ENCODE measurements around the gene C20orf204.
A peak's percentile ranks its signal among the peaks of the same experiment; 100 is the strongest.

Gene C20orf204

GRCh38 chr20:64027981-64028685 is 7.8 kb upstream of the C20orf204 start:
- DNase-seq: no peak

DNA sequence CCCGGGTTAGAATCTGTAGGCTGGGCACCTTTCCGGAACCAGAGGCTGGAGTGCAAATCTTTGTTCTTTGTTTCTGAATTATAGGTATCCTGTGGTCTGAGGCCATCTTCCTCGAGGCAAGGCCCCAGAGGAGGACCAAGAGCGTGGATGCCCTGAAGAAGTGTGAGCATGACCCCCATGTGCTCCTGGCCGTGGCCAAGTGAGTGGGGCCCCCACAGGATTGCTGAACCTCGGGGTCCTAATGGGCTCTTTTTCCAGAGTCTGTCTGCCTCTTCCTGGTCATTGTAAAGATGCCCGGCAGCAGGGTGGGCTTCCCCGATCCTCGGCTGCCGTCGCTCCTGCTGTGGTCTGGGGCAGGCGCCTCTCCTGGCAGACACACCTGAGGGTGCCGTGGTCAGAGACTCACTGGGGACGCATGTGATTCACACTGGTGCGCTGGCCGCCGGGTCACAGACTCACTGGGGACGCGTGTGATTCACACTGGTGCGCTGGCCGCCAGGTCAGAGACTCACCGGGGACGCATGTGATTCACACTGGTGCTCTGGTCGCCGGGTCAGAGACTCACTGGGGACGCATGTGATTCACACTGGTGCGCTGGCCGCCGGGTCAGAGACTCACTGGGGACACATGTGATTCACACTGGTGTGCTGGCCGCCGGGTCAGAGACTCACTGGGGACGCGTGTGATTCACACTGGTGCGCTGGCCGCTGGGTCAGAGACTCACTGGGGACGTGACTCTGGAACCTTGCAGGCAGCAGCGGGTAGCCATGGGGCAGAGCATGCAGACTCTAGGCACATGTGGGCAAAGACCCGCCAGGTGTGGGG is 6.5 kb upstream of the C20orf204 start:
- no peak for DNase-seq

DNA sequence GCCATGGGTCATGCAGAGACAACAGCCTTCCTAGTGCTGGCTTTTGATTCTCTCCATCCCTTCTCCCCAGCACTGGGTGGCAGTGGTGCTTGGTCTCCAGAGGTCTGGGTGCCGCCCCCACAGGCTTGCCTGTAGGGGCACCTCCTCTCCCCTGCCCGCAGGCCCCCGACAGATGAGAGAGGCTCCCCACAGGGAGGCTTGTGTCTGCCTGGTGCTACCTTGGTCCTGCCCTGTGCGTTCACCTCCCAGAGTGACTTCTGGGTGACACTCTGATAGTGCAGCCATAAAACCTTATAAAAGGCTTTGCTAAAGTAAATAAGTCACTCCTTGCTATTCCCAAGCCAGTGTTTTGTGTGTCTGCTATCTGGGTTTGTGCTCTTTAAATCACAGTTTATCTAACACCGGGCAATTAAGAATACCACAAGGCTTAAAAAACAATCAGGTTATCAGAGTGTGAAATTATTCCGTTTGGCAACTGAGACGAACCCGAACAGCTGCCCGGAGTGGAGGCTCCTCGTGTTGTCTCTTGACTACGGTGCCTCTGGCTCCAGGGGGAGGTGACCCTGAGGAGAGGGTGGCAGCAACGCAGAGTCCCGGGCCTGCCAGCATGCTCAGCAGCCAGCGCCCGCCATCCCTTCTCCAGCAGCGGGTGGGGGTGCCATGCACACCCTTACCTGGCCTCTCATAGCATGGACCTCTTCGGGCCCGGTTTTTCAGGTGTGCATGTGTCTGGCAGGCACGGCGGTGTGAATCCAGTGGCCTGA is 5.4 kb upstream of the C20orf204 start:
- no peak for DNase-seq

DNA sequence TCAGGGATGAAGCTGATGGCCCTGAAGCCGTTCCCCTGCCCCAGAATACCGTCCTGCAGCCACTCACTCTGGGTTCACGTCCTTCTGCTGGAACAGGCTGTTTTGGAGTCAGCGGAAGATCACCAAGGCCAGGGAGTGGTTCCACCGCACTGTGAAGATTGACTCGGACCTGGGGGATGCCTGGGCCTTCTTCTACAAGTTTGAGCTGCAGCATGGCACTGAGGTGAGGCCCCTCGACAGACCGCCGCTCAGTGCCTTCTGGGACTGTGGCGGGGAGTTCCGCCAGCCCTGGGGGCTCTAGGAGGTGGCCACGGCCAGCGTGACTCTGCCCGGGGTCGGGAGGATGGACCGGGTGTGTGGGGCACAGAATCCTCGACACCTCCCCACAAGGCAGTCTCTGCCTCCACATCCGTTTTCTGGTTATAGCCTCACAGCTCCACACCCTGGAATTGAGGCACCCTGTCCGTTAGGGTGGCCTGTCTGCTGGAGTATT is 4.1 kb upstream of the C20orf204 start:
- DNase-seq: no peak

DNA sequence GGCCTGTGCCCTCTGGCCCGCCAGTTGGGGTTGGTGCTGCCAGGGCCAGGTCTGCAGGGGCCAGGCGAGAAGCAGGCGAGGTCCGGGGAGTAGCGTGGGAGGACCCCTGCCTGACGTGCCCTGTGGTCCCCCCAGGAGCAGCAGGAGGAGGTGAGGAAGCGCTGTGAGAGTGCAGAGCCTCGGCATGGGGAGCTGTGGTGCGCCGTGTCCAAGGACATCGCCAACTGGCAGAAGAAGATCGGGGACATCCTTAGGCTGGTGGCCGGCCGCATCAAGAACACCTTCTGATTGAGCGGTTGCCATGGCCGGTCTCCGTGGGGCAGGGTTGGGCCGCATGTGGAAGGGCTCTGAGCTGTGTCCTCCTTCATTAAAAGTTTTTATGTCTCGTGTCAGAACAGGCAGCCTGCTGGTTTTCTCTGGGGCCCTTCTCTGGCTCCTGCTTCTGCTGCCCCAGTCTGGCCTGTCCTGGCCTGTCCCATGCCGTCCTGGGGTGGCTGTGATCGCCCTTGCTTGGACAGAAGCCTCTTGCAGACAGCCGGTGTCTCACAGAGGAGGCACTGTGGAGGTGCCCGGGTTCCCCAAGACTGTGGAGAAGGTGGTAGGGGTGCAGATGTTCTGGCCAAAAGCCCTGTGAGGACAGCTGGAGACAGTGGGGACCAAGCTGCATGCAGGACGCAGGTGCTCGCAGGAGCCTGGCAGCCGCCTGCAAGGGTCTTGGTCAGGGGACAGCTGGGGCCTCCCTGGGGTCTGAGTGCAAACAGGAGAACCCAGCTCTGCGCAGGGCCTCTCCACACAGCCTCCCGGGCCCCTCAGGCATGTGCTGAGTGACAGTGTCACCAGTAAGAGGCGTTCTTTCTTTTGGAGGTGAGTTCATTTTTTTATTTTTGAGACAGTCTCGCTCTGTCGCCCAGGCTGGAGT is 3.0 kb upstream of the C20orf204 start:
- no peak for DNase-seq

DNA sequence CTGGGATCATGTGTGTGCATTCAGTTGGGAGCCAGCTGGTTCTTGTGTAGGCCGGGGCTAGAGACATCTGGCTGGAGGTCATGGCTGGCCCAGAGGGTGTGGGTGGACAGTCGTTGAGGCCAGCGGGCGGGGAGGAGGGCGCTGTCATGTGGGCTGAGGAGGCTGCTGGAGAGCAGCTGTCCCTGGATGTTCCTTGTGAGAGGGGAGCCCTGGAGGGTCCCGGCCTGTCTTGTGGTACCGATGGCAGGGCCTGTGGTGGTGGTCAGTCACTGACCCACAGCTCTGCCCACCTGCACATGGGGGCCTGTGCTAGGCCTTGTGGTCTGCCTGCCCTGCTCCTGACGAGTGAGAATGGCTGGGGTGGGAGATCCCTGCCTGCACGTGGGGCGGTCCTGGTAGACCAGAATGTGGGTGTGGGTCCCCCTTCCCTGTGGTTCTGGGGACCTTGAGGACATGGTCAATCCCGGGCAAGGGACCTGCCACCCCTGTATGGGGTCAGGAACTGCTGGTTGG is 1.9 kb upstream of the C20orf204 start:
- no peak for DNase-seq

DNA sequence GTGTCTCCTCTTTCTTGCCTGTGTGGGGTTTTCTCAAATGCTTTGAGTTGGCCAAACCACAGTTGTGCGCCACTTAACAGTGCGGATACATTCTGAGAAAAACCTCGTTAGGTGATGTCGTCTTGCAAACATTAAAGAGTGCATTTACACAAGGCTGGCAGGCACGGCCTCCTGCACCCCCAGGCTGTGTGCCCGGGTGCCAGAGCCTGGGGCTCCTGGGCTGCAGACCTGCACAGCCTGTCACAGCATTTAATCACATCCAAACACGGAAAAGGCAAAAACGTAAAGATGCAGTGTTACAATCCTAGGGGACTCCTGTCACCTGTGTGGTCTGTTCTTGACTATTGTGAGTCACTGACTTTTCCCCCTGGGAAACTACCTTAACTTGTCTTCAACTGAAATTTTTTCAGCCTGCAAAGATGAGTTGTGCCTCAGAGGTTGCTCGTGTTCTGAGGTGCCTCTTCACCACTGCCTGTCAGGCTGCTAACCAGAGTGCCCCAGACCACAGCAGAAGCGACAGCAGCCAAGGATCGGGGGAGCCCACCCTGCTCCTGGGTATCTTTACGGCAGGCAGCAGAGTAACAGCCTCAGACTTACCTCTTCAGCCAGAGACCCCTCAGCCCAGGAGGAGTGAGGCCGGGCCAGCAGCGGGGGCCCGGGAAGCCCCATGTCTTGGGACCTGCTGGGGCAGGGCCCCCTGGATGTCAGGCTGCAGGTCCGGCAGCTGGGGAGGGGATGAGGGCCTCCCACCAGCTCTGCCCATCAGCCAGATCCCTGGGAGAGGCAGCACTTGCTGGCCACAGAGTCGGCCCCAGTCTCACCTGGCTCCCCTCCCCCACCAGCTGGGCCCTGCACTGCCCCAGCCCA is 683 bp upstream of the C20orf204 start:
- peak; percentile 83 for DNase-seq

GRCh38 chr20:64036346-64037198 is 590 bp downstream of the C20orf204 start:
- peak; percentile 46 for DNase-seq

DNA sequence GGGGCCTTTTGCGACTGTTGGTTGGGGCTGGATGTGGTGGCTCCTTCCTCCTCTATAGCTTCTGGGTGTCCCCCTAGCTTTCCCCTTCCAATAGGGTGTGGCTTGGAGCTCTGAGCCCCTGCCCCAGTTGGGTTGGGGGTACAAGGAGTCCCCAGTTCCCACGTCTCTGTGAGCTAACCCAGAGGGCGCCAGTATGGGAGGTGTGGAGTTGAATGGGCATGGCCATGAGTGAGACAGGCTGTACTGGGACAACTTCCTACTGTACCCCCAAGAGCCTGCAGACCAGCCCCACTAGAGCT is 1.2 kb downstream of the C20orf204 start:
- no peak for DNase-seq

DNA sequence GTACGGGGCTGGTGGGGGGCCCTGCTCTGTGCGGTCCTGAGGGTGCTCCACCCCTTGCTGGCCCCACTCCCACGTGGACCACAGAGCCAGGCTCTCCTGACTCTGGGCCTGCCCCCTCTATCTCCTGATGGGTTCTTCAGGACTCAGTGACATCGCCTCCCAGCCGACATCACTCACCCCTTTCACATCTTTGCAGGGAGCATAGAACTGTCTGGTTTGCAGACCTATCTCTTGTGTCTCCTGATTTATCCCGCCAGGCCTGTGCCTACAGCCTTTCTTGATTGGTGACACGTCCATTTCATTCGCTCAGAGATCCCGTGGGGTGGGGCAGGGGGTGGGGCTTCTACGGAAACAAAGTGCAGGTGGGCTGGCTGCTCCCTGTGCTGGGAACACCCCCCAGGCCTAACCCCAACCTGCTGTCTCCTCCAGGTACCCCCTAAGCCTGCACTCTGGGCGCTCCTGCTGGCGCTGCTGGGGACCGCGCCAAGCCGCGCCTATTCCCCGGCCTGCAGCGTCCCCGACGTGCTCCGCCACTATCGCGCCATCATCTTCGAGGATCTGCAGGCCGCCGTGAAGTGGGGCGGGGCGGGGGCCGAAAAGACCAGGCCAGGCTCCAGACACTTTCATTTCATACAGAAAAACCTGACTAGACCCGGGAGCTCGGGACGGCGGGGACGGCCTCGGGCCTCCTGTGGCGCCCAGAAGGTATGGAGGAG is 1.7 kb downstream of the C20orf204 start:
- peak; percentile 44 for DNase-seq

DNA sequence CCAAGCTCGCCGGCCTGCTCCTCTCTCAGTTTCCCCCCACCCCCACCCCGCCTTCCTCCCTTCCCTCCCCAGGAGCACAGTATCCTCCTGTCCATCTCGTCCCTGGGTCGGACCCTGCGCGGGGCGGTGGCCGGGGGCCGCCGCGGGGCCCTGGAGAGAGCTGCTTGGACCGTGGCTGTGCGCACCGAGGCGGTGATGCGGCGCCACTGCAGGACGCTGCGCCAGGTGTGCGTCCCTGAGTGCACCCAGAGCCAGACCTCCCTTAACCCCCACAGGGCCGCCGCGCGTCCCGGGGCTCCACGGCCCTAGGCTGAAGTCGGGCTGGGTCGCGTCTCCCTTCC is 2.2 kb downstream of the C20orf204 start:
- DNase-seq: no peak

DNA sequence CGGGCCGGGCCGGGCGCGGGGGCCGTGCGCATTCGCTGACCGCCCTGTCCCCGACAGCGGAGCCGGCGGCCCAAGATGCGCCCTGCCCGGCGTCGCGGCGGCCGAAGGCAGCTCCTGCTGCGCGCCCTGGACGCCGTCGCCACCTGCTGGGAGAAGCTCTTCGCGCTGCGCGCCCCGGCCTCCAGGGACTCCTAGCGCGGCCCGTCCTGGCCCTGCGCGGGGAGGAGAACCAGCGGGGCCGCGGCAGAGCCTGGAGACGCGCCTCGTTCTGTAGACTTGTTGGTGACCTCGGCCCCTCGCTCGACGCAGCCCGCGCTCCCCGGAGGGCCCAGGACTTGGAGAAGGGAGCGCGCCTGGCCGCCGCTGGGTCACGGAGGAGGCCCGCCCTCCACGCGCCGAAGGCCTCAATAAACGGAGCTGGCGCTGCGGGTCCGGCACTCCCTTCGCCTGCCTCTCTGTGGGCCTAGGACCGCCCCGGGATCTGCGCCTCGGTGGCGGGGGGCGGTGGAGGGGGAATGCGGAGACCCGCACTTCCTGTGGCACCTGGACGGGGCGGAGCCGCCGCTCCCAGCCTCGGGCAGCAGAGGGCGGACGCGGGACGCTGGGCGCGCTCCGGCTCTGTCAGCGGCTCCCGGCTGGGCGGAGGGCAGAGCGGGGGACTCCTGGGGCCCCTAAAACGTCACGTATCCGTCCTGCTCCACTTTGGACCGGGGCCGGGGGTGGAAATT is 2.7 kb downstream of the C20orf204 start:
- peak; percentile 83 for DNase-seq

GRCh38 chr20:64039293-64040160 is 3.5 kb downstream of the C20orf204 start:
- DNase-seq: no peak

DNA sequence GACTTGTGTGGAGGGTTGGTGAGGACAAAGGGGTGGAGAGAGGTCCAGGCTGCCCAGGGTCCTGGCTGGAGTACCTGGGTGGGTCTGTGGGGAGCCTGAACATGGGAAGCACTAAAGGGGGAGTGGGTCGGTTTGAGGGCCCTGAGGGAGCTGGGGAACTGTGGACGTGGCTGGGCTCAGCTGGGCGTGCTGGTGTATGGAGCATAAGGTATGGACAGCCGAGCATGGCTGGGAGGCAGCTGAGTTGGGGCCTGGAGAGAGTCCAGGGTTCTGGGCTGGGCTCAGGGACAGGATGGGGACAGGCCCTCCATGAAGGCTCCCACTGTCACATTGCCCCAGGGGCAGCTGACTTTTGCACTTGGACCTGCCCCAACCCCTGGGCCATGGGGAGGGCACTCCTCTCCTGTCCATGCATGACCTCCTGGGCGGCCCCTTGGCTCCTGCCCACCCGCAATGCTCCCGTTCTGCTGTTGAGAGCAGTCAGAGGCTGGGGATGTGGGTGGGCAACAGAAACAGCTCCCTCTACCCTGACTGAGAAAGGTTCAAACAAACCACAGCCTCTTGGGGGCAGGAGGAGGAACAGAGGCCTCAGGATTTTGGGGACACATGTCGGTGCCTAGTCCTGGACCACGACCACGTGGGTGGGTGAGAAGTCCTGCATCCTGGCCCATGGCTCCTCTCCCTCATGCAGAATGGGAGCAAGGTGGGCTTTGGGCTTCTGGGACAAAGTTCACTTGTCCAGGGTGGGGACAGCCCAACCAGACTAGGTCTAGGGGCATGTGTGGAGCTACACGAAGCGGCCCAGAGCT is 4.5 kb downstream of the C20orf204 start:
- DNase-seq: no peak

DNA sequence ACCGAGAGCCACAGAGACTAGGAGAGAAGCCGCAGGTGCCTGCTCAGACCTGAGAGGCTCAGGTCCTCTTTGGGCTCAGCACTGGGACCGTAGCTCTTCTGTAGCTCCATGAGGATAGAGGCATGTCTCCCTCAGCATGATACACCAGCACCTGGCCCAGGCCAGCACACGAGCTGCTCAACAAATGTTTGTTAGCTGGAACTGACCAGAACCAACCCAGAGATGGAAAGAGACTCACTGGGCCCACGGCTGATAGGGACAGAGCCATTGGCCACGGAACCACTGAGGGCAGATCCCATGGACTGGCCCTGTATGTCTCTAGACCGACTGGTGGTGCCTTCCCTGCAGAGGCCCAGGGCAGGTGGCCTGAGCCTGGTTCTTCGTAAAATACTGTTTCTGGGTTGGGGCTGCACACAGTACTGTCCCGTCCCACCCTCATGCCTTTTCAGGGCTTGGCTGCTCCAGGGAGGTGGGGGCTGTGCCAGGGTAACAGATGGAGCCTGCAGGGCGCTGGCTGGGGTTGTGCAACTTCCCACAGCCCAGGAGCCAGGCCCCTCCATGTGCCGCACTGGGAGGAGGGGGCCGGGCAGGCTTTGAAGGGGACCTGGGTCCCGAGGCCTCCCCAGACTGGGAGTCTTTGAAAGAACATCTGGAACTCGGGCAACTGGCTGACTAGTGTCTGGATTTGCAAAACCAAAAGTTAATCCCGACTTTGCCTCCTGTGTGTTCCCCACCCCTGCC is 5.2 kb downstream of the C20orf204 start:
- no peak for DNase-seq

DNA sequence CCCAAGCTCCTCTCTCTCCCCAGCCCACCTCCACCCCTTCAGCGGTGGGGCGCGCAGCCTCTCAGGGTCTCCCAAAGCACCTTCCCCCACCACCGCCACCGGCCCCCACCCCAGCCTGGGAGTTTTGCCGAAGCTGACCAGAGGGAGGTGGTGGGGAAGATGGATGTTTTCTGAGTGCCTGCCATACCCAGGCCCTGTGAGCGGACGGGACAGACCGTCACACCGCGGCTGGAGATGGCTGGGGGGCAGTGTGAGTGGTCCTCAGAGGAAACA is 5.7 kb downstream of the C20orf204 start:
- DNase-seq: no peak

Data from activated CD4-positive, alpha-beta T cell treated with anti-CD3 and anti-CD28 coated beads, Interleukin-10, Interleukin-2, amounts not matched to agents 100 ng/mL and 50 ng/mL, durations not matched to agents 16 hours and 8 hours (primary cell).